ENCODE results near the gene SMCO2. TPM values are rescaled to one million over a fixed set of nuclear protein-coding genes. Genes with fewer than 3 reads are reported as not detected.
A peak's percentile ranks its signal among the peaks of the same experiment; 100 is the strongest.

The SMCO2 gene
- total and polyA plus RNA-seq, 12 donors, result 0.42 to 0.88 (median 0.56) TPM; not detected in 8

DNA sequence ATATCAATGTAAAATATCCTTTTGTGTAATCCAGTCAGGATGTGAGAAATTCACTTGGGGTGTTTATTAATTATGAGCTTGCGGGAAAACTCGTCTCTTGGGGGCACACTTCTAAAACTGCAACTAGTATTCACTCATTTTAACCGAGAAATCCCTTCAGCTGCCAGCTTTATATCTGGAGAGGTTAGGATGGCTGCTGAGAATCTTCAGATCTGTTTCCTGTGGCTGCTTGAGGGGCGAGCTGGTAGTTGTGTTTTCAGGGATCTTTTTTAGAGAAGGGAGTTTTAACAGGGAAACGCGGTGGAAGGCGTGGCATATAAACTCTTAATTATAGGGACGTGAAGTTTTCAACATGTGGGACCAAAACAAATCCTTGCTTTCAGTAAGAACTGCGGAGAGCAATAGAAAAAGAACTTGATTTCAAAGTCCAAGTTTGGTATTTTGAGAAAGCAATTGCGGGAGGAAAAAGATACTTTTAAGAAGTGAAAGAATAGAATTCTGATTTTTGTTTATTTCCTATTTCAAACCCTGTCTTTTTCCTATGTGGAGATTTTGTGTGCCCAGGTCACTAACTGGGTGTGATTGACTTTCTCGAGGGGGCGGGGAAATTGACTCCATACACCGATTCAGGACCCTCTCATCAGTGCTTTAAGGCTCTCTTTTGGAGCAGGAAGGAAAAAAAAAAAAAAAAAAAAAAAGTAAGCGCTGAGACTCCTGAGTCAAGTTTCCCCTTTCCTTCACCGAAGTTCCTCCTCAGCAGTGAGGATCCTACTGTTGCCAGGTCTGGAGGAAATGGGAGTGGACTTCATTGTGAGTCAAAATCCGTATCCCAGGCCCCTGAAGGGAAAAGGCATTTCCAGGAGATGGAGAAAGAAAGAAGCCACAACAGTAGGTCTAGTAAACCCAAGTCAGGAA lies 78.6 kb downstream of the SMCO2 start:
- Histone ChIP-seq H3K4me3 (peak overlapping the region in 3 of 4 donors; percentile 18 to 91 (median 58)), H3K36me3 (replicated peaks in 1 of 2) (no peaks in the 10 kb centered on the region), H3K27me3 (no peaks in the 10 kb centered on the region), H3K4me1 (replicated peaks in 1 of 2) (peaks cover 16 to 37% of the 10 kb centered on the region in 2 donors), H3K27ac (peak overlapping the region in 4 of 5 donors; percentile 44 to 98 (median 92)), H3K9me3 (replicated peaks in 1 of 3) (no peaks in the 10 kb centered on the region)
- peak in 4 of 7 donors; percentile 20 to 52 (median 31) for DNase-seq
- 1 to 2% (median 1%) methylated on average over 16 of the region's 16 CpGs for WGBS, 4 donors
- intact Hi-C loops (cut with DNase I), result no loop called here
- TF ChIP-seq, protein P1, sequence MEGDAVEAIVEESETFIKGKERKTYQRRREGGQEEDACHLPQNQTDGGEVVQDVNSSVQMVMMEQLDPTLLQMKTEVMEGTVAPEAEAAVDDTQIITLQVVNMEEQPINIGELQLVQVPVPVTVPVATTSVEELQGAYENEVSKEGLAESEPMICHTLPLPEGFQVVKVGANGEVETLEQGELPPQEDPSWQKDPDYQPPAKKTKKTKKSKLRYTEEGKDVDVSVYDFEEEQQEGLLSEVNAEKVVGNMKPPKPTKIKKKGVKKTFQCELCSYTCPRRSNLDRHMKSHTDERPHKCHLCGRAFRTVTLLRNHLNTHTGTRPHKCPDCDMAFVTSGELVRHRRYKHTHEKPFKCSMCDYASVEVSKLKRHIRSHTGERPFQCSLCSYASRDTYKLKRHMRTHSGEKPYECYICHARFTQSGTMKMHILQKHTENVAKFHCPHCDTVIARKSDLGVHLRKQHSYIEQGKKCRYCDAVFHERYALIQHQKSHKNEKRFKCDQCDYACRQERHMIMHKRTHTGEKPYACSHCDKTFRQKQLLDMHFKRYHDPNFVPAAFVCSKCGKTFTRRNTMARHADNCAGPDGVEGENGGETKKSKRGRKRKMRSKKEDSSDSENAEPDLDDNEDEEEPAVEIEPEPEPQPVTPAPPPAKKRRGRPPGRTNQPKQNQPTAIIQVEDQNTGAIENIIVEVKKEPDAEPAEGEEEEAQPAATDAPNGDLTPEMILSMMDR (IDR thresholded peaks at IDR 0.05), result peak in 1 of 6 experiments; percentile 3
- TF ChIP-seq POLR2A (IDR thresholded peaks at IDR 0.05), result peak in 1 of 2 donors; percentile 28

DNA sequence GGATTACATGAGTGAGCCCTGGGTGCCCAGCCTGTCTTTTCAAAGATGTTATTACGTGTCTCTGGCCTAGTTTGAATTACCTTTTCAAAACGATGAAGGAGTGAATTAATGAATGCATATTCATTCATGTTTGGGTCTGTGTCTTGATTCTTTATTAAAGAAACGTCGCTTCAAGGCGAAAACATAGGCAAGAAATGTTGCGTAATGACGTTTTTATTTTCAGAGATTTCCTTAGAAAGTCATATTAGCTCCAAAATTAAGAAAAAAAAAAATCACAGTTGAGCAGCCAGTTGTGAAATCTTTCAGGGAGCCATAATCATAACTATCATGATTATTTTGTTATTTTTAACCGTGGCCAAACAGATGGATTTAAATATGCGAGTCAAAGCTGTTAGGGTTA lies 81.0 kb downstream of the SMCO2 start:
- TF ChIP-seq POLR2A (IDR thresholded peaks at IDR 0.05), result no peak
- TF ChIP-seq, protein P1 (IDR thresholded peaks at IDR 0.05), result no peak
- 76 to 81% (median 79%) methylated on average over 9 of the region's 9 CpGs for WGBS, 4 donors
- Histone ChIP-seq H3K36me3 (replicated peaks in 1 of 2) (no peaks in the 10 kb centered on the region), H3K4me1 (replicated peaks in 1 of 2) (peaks cover 16 to 34% of the 10 kb centered on the region in 2 donors), H3K9me3 (replicated peaks in 1 of 3) (no peaks in the 10 kb centered on the region), H3K27ac (no peak overlapping the region), H3K4me3 (no peak overlapping the region), H3K27me3 (no peaks in the 10 kb centered on the region)
- DNase-seq, result no peak
- intact Hi-C loops (cut with DNase I), result no loop called here

DNA sequence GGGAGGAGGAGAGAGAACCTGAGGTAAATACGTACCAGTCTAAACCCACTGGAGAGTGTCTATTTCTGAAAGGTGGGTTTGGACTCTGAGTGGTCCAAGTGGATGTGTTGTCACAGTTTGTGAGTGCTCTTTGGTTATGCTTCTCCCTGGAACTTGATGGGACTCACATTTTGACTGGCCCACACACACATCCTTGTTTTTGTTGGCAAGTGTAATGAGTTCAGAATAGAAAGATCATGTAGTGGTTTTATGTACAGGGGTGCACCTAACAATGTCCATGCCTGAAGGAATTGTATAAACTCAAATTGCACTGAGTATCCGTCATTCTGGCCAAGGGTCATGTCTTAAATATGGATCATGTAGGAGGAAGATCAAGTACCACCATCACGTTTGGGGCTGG lies 82.3 kb downstream of the SMCO2 start:
- 78 to 89% (median 85%) methylated on average over 3 of the region's 3 CpGs for WGBS, 4 donors
- Histone ChIP-seq H3K9me3 (replicated peaks in 1 of 3) (no peaks in the 10 kb centered on the region), H3K36me3 (replicated peaks in 1 of 2) (no peaks in the 10 kb centered on the region), H3K4me1 (replicated peaks in 1 of 2) (peaks cover 12 to 27% of the 10 kb centered on the region in 2 donors), H3K27me3 (no peaks in the 10 kb centered on the region), H3K27ac (no peak overlapping the region), H3K4me3 (no peak overlapping the region)
- intact Hi-C loops (cut with DNase I), result no loop called here
- no peak for DNase-seq
- TF ChIP-seq, protein P1 (IDR thresholded peaks at IDR 0.05), result no peak
- no peak for TF ChIP-seq POLR2A (IDR thresholded peaks at IDR 0.05)

DNA sequence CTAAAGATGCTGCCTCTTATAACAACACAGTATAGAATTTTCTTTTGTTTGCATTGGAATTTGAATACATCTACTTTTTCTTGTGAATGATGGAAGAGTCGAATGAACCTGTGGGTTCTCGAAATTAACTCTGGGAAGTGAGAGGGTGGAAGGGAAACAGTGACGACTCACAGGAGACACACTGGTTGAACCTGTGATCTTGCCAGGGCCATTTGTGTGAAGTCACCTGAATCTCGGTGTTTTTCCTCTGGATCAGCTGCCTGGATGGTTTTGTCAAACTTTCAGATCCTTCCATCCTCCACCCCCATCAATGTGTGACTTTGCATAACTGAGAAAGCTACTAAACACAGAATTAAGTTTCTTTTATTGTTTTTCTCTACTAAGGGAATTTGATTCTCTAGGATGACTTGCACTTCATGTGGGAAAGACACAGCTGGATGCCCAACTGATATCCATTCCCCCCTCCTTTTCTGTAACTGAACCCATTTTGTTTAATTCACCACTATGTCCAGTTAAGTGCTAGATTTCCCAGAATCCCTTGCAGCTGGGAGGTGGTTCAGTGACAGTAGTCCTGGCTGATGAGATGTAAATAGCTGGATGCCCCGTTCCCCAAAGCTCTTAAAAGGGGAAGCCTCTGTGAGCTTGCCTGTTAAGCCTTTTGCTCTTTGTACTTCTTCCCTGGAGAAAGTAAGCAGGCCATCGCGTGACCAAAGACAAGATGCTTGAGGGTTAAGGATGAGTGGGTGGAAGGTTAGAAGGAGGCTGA lies 83.8 kb downstream of the SMCO2 start:
- no peaks in the 10 kb centered on the region for H3K36me3 ChIP-seq (replicated peaks in 1 of 2)
- no peaks in the 10 kb centered on the region for H3K27me3 ChIP-seq
- no peak overlapping the region for H3K27ac ChIP-seq
- peaks cover 12 to 27% of the 10 kb centered on the region in 2 donors for H3K4me1 ChIP-seq (replicated peaks in 1 of 2)
- no peaks in the 10 kb centered on the region for H3K9me3 ChIP-seq (replicated peaks in 1 of 3)
- WGBS, 4 donors, result 75 to 79% (median 77%) methylated on average over 7 of the region's 7 CpGs
- intact Hi-C loops (cut with DNase I), result no loop called here
- TF ChIP-seq POLR2A (IDR thresholded peaks at IDR 0.05), result no peak
- TF ChIP-seq, protein P1 (IDR thresholded peaks at IDR 0.05), result no peak
- DNase-seq, result no peak
- H3K4me3 ChIP-seq, result no peak overlapping the region

All from adrenal gland (tissue), 12 donors.